Loucy (cell line): ENCODE measurements around the gene SFTA2.

Source experiments
- EZH2phosphoT487 ChIP-seq: fragments of 200-600 bp; IDR thresholded peaks from 2 replicates; pipeline ENCODE4 v1.6.1; 2018; ENCODE audit warnings: antibody characterized with exemption, mild to moderate bottlenecking, moderate library complexity, borderline replicate concordance
- TF ChIP-seq, protein P1 (sequence below): fragments of 200-600 bp; sonication (generic); conservative IDR thresholded peaks from 2 replicates; pipeline ENCODE4 v1.5.1; 2014; ENCODE audit warnings: mild to moderate bottlenecking, antibody characterized with exemption, low read length

DNA sequence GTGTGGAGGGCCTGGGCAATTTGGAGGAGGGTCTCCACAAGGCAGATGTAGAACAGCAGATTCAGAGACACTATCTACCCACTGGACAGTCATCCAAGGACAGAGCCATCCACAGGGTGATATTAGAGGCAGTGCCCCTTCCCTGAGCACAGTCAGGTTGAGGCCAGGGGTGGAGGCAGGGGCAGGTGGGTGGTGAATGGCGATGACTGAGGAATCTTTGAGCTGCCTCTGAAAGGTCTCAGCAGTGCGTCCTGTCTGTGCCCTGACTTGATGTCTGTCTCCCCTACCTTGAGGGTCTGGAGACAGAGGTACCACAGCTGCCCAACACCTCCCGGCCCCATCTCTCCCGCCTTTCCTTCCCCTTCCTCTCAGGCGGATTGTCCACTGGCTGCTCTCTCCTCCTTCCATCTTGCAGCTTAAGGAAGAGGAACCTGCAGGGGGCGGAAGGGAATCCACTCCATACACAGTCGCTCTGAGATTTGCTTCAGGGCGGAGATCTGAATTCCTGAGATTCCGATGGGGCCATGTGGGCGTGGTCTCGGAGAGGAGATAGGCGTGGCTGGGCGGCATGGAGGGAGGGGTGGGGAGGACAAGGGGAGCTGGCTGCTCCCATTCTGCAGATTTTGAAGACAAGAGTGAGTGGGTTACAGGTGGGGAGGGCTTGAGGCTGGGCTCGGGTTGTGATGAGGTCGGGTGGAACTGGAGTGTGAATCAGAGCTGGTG is 10.5 kb upstream of the SFTA2 start:
- TF ChIP-seq, protein P1, sequence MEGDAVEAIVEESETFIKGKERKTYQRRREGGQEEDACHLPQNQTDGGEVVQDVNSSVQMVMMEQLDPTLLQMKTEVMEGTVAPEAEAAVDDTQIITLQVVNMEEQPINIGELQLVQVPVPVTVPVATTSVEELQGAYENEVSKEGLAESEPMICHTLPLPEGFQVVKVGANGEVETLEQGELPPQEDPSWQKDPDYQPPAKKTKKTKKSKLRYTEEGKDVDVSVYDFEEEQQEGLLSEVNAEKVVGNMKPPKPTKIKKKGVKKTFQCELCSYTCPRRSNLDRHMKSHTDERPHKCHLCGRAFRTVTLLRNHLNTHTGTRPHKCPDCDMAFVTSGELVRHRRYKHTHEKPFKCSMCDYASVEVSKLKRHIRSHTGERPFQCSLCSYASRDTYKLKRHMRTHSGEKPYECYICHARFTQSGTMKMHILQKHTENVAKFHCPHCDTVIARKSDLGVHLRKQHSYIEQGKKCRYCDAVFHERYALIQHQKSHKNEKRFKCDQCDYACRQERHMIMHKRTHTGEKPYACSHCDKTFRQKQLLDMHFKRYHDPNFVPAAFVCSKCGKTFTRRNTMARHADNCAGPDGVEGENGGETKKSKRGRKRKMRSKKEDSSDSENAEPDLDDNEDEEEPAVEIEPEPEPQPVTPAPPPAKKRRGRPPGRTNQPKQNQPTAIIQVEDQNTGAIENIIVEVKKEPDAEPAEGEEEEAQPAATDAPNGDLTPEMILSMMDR, result no peak
- no peak for TF ChIP-seq EZH2phosphoT487
